Smooth muscle cell (in vitro differentiated cells): ENCODE results near the gene MYEOV. TPM values are rescaled to one million over a fixed set of nuclear protein-coding genes. Genes with fewer than 3 reads are reported as not detected.

Experiments
- DNase-seq: peaks from one replicate; lab custom pipeline; 2025; ENCODE audit not compliant: unreplicated experiment; lab: John Stamatoyannopoulos, UW
- H2AFZ ChIP-seq: fragments of 200-600 bp; sonication (generic); 2 replicates; pipeline ENCODE4 v1.6.0; 2016; ENCODE audit warnings: antibody characterized with exemption, low read depth, mild to moderate bottlenecking
- H3F3A ChIP-seq: fragments of 200-600 bp; sonication (generic); 2 replicates; pipeline ENCODE4 v1.6.0; 2017; ENCODE audit warnings: antibody characterized with exemption, low read depth
- H3K27ac ChIP-seq: fragments of 200-600 bp; sonication (generic); 2 replicates; pipeline ENCODE4 v1.5.1; 2016; ENCODE audit warnings: low read depth, mild to moderate bottlenecking
- H3K27me3 ChIP-seq: fragments of 200-600 bp; sonication (generic); 2 replicates; pipeline ENCODE4 v1.6.1; 2016; ENCODE audit warnings: low read depth, mild to moderate bottlenecking
- H3K36me3 ChIP-seq: fragments of 200-600 bp; sonication (generic); 2 replicates; pipeline ENCODE4 v1.5.1; 2016; ENCODE audit warnings: low read depth
- H3K4me1 ChIP-seq: fragments of 200-600 bp; sonication (generic); 2 replicates; pipeline ENCODE4 v1.5.1; 2016; ENCODE audit warnings: low read depth
- H3K4me2 ChIP-seq: fragments of 200-600 bp; sonication (generic); 2 replicates; pipeline ENCODE4 v1.6.0; 2016; ENCODE audit warnings: mild to moderate bottlenecking
- H3K4me3 ChIP-seq: fragments of 200-600 bp; sonication (generic); 2 replicates; pipeline ENCODE4 v1.5.1; 2016; ENCODE audit warnings: mild to moderate bottlenecking
- H3K79me2 ChIP-seq: fragments of 200-600 bp; sonication (generic); 2 replicates; pipeline ENCODE4 v1.6.0; 2016; ENCODE audit warnings: low read depth, mild to moderate bottlenecking
- H3K9ac ChIP-seq: fragments of 200-600 bp; sonication (generic); 2 replicates; pipeline ENCODE4 v1.6.0; 2016; ENCODE audit warnings: low read depth
- H3K9me3 ChIP-seq: fragments of 200-600 bp; sonication (generic); replicated peaks from 2 replicates; pipeline ENCODE4 v1.5.1; 2016; ENCODE audit warnings: low read depth
- H4K20me1 ChIP-seq: fragments of 200-600 bp; sonication (generic); 2 replicates; pipeline ENCODE4 v1.6.0; 2016; ENCODE audit warnings: low read depth
- WGBS: methylation state at CpG from one replicate; pipeline ENCODE4 v1.1.7; 2016; ENCODE audit warnings: low lambda C conversion rate; 5-methylcytosine and 5-hydroxymethylcytosine counted together
- polyA plus RNA-seq: library from polyadenylated mRNA; unstranded; fragments of >200 nt; fragmentation: Nextera tagmentation; extraction: Ambion mirVana; gene quantifications from 2 replicates; pipeline ENCODE4 v1.2.1, GENCODE V29; 2016
- total RNA-seq: library from RNA; depleted of rRNA; stranded (reverse); fragments of >200 nt; gene quantifications from 2 replicates; pipeline ENCODE4 v1.2.3, GENCODE V29; 2014
- TF ChIP-seq, protein P1 (sequence below): fragments of 200-600 bp; sonication (generic); IDR thresholded peaks from 2 replicates; pipeline ENCODE4 v1.5.1; 2017; ENCODE audit warnings: borderline replicate concordance, mild to moderate bottlenecking, antibody characterized with exemption; ENCODE audit not compliant: insufficient read depth, poor library complexity, severe bottlenecking

The MYEOV gene
- total and polyA plus RNA-seq, 2 experiments from 2014 or later, result 1.1 TPM; not detected in 1

DNA sequence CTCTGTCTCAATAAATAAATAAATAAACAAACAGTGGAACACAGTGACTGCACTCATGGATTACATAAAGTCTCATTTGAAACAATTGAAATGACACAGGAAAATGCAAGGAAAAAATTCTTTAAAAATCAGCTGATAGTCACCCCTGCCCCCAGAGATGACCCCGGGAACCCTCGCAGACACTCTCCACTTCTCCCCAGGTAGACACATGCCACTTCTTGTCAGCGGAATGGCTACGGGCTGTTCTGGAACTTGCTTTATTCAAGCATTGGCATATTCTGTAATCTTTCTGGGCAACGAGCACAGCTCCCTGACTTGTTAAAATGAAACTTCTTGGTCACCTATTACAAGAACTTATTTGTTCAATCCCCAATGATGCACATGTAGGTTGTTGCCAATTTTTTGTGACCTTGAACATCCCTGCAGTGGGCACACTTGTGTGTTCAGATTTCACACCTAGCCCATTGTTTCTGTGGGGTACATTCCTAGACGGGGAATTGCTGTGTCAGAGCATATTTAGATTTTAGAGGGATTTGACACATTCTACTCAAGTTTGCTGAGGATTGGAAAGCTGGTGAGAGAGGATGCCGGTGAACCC lies 32.8 kb downstream of the MYEOV start:
- H3K79me2 ChIP-seq, result no peaks in the 10 kb centered on the region
- WGBS, result 95% methylated on average over 7 of the region's 7 CpGs
- H3K4me3 ChIP-seq, result no peak overlapping the region
- H3K4me2 ChIP-seq, result no peak overlapping the region
- H3K4me1 ChIP-seq, result no peaks in the 10 kb centered on the region
- no peaks in the 10 kb centered on the region for H3F3A ChIP-seq
- no peaks in the 10 kb centered on the region for H3K36me3 ChIP-seq
- no peaks in the 10 kb centered on the region for H4K20me1 ChIP-seq
- H3K9me3 ChIP-seq, result no peaks in the 10 kb centered on the region
- no peak overlapping the region for H2AFZ ChIP-seq
- no peak overlapping the region for H3K27ac ChIP-seq
- DNase-seq, result no peak
- TF ChIP-seq, protein P1, sequence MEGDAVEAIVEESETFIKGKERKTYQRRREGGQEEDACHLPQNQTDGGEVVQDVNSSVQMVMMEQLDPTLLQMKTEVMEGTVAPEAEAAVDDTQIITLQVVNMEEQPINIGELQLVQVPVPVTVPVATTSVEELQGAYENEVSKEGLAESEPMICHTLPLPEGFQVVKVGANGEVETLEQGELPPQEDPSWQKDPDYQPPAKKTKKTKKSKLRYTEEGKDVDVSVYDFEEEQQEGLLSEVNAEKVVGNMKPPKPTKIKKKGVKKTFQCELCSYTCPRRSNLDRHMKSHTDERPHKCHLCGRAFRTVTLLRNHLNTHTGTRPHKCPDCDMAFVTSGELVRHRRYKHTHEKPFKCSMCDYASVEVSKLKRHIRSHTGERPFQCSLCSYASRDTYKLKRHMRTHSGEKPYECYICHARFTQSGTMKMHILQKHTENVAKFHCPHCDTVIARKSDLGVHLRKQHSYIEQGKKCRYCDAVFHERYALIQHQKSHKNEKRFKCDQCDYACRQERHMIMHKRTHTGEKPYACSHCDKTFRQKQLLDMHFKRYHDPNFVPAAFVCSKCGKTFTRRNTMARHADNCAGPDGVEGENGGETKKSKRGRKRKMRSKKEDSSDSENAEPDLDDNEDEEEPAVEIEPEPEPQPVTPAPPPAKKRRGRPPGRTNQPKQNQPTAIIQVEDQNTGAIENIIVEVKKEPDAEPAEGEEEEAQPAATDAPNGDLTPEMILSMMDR, result no peak
- no peaks in the 10 kb centered on the region for H3K27me3 ChIP-seq
- H3K9ac ChIP-seq, result no peak overlapping the region

DNA sequence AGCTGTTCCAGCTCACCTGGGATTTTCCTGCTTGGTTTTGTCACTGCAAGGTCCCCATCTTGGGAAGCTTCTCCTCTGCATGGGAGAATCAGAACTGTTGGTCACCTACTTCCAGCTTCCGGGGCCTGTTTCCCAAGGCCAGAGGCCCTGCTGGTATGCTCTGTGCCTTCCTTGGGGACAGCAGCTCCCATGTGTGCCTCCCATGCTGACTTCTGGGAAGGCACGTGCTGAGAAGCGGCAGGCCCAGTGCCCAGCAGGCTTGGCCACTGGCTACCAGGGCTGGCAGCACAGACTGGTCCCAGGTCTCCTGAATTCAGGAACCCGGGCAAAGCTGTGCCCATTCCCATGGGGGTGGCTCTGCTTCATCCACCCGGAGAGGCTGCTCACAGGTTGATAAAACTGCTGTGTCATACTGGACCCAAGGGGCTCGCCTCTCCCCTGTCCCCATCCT lies 33.8 kb downstream of the MYEOV start:
- Histone ChIP-seq H2AFZ (no peak overlapping the region), H3K79me2 (no peaks in the 10 kb centered on the region), H3K4me2 (no peak overlapping the region), H3K27me3 (no peaks in the 10 kb centered on the region), H3K4me3 (no peak overlapping the region), H3K9me3 (no peaks in the 10 kb centered on the region), H3K27ac (no peak overlapping the region), H3K36me3 (no peaks in the 10 kb centered on the region), H3K9ac (no peak overlapping the region), H3K4me1 (no peaks in the 10 kb centered on the region), H3F3A (no peaks in the 10 kb centered on the region), H4K20me1 (no peaks in the 10 kb centered on the region)
- no peak for DNase-seq
- 91% methylated on average over 6 of the region's 6 CpGs for WGBS
- TF ChIP-seq, protein P1, result no peak

DNA sequence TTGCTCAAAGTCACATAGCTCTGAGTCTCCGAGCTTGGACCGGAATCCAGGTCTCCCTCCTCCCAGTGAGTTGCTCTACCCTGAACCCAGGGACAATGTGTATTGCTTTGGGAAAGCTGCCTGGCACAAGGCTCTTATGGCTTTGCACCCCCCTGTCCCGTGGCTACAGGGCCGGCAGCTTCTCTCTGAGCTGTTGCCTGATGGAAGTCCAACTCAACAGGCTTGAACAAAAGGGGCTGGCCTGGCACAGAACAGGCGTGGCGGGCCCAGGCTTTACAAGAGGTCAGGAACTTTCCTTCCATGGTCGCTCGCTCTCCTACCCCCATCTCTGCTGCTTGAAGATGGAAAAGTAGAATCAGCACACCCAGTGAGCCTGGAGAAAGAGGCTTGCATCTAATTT lies 34.3 kb downstream of the MYEOV start:
- TF ChIP-seq, protein P1, result no peak
- H3K4me1 ChIP-seq, result no peaks in the 10 kb centered on the region
- no peaks in the 10 kb centered on the region for H3K27me3 ChIP-seq
- no peaks in the 10 kb centered on the region for H3K9me3 ChIP-seq
- no peak overlapping the region for H2AFZ ChIP-seq
- no peak overlapping the region for H3K27ac ChIP-seq
- no peaks in the 10 kb centered on the region for H3K79me2 ChIP-seq
- no peak overlapping the region for H3K4me3 ChIP-seq
- H3K9ac ChIP-seq, result no peak overlapping the region
- no peaks in the 10 kb centered on the region for H3K36me3 ChIP-seq
- H4K20me1 ChIP-seq, result no peaks in the 10 kb centered on the region
- H3K4me2 ChIP-seq, result no peak overlapping the region
- WGBS, result 89% methylated on average over 8 of the region's 8 CpGs
- no peaks in the 10 kb centered on the region for H3F3A ChIP-seq
- DNase-seq, result no peak

DNA sequence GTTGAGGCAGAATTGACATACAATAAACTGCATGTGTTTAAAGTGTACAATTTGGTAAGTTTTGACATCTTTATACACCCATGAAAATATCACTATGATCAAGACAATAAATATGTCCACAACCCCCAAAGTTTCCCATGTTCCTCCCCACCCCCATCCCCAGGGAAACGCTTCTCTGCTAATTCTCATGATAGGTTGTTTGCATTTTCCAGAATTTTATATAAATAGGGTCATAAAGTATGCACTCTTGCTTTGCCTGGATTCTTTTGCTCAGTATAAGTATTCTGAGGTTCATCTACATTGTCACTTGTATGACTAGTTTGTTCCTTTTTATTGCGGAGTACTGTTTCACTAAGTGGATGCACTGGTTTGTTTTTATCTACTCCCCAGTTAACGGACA lies 35.6 kb downstream of the MYEOV start:
- WGBS, result 93% methylated on average over 3 of the region's 3 CpGs
- H3K36me3 ChIP-seq, result no peaks in the 10 kb centered on the region
- no peaks in the 10 kb centered on the region for H3K27me3 ChIP-seq
- no peak overlapping the region for H3K4me3 ChIP-seq
- no peaks in the 10 kb centered on the region for H3F3A ChIP-seq
- H3K9me3 ChIP-seq, result no peaks in the 10 kb centered on the region
- H3K9ac ChIP-seq, result no peak overlapping the region
- H3K4me2 ChIP-seq, result no peak overlapping the region
- no peaks in the 10 kb centered on the region for H3K79me2 ChIP-seq
- no peak for DNase-seq
- H3K27ac ChIP-seq, result no peak overlapping the region
- H4K20me1 ChIP-seq, result no peaks in the 10 kb centered on the region
- no peaks in the 10 kb centered on the region for H3K4me1 ChIP-seq
- TF ChIP-seq, protein P1, result no peak
- no peak overlapping the region for H2AFZ ChIP-seq
